Panc1 (cell line): ENCODE measurements around the gene NSMF. TPM values are rescaled to one million over a fixed set of nuclear protein-coding genes. Genes with fewer than 3 reads are reported as not detected.

ENCODE experiments used
- ATAC-seq: fragments of 200-7000 bp; cut with Tn5 transposase; 2 replicates; pipeline ENCODE4 v1.9.1; 2020; ENCODE audit warnings: mild to moderate bottlenecking, moderate library complexity
- BruUV-seq: library from RNA; stranded (reverse); fragments of 400-500 nt; replicated peaks from 2 replicates; lab custom pipeline; 2021; lab: Mats Ljungman, UMichigan
- CTCF ChIA-PET: fragments of 300-600 bp; sonication (Branson Sonifier 250); formaldehyde crosslinking; loops from one replicate; lab custom pipeline; 2022; ENCODE audit warnings: antibody characterized with exemption; lab: Charles Lee
- POLR2A ChIA-PET: fragments of 300-600 bp; sonication (Branson Sonifier 250); formaldehyde crosslinking; loops from one replicate; lab custom pipeline; 2022; ENCODE audit warnings: antibody characterized with exemption; lab: Charles Lee
- DNase-seq: peaks from one replicate; pipeline ENCODE4 v3.0.0-alpha.2; 2010; ENCODE audit warnings: low read depth, low spot score
- H3K27ac ChIP-seq: 2 replicates; pipeline ENCODE4 v1.5.1; 2011; ENCODE audit warnings: mild to moderate bottlenecking, low read length, inconsistent platforms
- H3K27me3 ChIP-seq: fragments of 200-500 bp; sonication (Bioruptor generic); 2 replicates; pipeline ENCODE4 v1.6.0; 2014; ENCODE audit warnings: low read length, inconsistent platforms; ENCODE audit not compliant: control insufficient read depth, insufficient read depth
- H3K36me3 ChIP-seq: fragments of 200-500 bp; sonication (Bioruptor generic); 2 replicates; pipeline ENCODE4 v1.5.1; 2014; ENCODE audit warnings: inconsistent platforms, mild to moderate bottlenecking, low read length, moderate library complexity; ENCODE audit not compliant: control insufficient read depth, insufficient read depth
- H3K4me1 ChIP-seq: 2 replicates; pipeline ENCODE4 v1.5.1; 2011; ENCODE audit warnings: inconsistent platforms, mild to moderate bottlenecking, low read length, moderate library complexity; ENCODE audit not compliant: control insufficient read depth, insufficient read depth
- H3K4me3 ChIP-seq, 2 experiments: 2 replicates each; pipeline ENCODE4 v1.5.1; 2011 to 2012; ENCODE audit warnings: low read depth in 2 of 2, low read length in 2 of 2, mild to moderate bottlenecking in 2 of 2, inconsistent platforms in 1 of 2, moderate library complexity in 1 of 2
- H3K9me3 ChIP-seq: fragments of 200-500 bp; sonication (Bioruptor generic); 2 replicates; pipeline ENCODE4 v1.5.1; 2014; ENCODE audit warnings: low read depth, mild to moderate bottlenecking, inconsistent platforms, low read length, moderate library complexity; ENCODE audit not compliant: control insufficient read depth, insufficient read depth
- POLR2AphosphoS5 ChIP-seq: IDR thresholded peaks from 2 replicates; pipeline ENCODE4 v1.6.1; 2012; ENCODE audit warnings: mild to moderate bottlenecking, low read depth, low read length, moderate library complexity
- SIN3A ChIP-seq: IDR thresholded peaks from 2 replicates; pipeline ENCODE4 v1.6.1; 2012; ENCODE audit warnings: low read depth, mild to moderate bottlenecking, low read length, moderate library complexity, borderline replicate concordance; ENCODE audit not compliant: insufficient read depth
- TCF7L2 ChIP-seq: IDR thresholded peaks from 2 replicates; pipeline ENCODE4 v1.6.1; 2011; ENCODE audit warnings: mild to moderate bottlenecking, low read depth, low read length, inconsistent platforms
- in situ Hi-C: cut with HindIII; loops from 2 replicates; pipeline ENCODE4 v1.10.0; 2016; ENCODE audit warnings: low sequenced_read_pairs, low pct_unique_long_range_greater_than_20kb
- intact Hi-C: fragments of 100-400 bp; cut with micrococcal nuclease; formaldehyde crosslinking; loops from one replicate; pipeline ENCODE4 v1.10.0; 2022; ENCODE audit not compliant: unreplicated experiment
- total RNA-seq: library from RNA; stranded (reverse); gene quantifications from one replicate; pipeline ENCODE4 v1.2.1, GENCODE V29; 2021; ENCODE audit not compliant: unreplicated experiment
- TF ChIP-seq, protein P1 (sequence below), 2 experiments: IDR thresholded peaks; 2 replicates each; pipeline ENCODE4 v1.6.1; 2011 to 2012; ENCODE audit warnings: low read depth in 2 of 2, control low read depth in 1 of 2, low read length in 1 of 2, mild to moderate bottlenecking in 1 of 2, moderate library complexity in 1 of 2; ENCODE audit not compliant: insufficient read depth in 1 of 2
- TF ChIP-seq, protein P2 (sequence below): fragments of 450-650 bp; IDR thresholded peaks from 2 replicates; pipeline ENCODE4 v1.5.1; 2017; ENCODE audit warnings: mild to moderate bottlenecking

Gene NSMF
- total RNA-seq, 1 experiment from 2014 or later, result 40.0 TPM

DNA sequence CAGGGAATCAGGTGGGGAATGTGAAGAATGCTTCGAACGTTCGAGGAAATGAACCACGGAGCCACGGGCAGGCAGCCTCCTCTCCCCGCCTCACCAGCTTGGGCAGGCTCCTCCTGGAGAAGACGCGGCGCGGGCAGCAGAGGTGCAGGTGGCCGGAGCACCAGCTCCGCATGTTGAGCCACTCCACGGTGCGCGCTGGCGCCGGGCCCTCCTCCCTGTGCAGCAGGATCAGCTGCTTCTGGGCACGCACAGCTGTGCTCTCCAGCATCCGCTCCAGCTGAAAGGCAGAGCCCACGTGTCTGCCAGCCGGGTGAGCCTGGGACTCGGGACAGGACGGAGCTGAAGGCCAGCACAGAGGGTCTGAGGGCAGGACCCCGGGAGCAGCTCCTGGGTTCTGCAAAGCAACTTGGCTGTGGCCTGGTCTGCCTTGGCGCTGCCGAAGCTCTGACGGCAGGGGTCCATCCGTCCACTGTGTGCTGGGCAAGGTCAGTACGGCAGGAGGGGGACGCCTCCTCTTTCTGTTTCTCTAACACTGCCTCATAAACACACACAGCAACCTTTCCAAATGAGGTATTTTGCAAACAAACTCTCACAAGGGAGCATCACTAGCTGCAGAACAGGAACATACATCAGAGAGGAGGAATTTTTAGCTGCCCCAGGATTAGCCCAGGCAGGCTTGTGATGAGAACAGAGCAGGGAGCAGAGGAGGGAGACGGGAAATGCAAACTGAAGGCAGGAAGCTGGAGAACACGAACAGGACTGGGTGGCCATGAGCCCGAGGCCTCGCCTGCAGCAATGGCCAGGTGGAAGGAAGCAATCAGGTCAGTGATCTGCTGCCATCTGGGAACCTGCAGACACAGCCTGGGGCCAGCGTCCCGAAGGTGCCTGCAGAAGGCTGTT lies 20.1 kb upstream of the NSMF start:
- ChIA-PET CTCF (no interaction called here), POLR2A (no interaction called here)
- Histone ChIP-seq H3K9me3 (no peaks in the 10 kb centered on the region), H3K27me3 (no peaks in the 10 kb centered on the region), H3K4me3 (no peak overlapping the region), H3K36me3 (no peaks in the 10 kb centered on the region), H3K27ac (no peak overlapping the region), H3K4me1 (peaks cover 11% of the 10 kb centered on the region; the same call in 1 of the 2 replicates)
- TF ChIP-seq TCF7L2 (no peak), SIN3A (no peak)
- in situ Hi-C loops (no loop called here), intact Hi-C loops (no loop called here)
- DNase-seq (no peak), ATAC-seq (0 out of 2 replicates have a peak, but pooled peaks have one; percentile 22)
- no TSS peak for BruUV-seq

DNA sequence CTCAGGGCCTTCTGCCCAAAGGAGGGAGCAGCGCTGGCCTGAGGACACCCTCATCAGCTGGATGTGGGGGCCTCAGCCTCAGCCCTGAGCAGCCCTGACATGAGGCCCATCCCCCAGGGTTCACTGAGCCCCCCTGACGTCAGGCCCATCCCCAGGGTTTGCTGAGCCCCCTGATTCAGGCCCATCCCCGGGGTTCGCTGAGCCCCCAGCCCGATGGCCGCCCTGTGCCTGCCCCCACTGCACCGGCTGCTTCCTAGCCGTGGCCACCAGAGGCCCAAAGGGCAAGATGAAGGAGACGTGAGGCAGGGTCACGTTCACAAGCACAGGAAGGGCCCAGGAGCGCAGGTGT lies 19.5 kb upstream of the NSMF start:
- ChIA-PET CTCF (no interaction called here), POLR2A (no interaction called here)
- no TSS peak for BruUV-seq
- Histone ChIP-seq H3K27ac (no peak overlapping the region), H3K36me3 (no peaks in the 10 kb centered on the region), H3K4me3 (no peak overlapping the region), H3K4me1 (peaks cover 11% of the 10 kb centered on the region; the same call in 1 of the 2 replicates), H3K9me3 (no peaks in the 10 kb centered on the region), H3K27me3 (no peaks in the 10 kb centered on the region)
- no peak for TF ChIP-seq POLR2AphosphoS5
- TF ChIP-seq, protein P1, sequence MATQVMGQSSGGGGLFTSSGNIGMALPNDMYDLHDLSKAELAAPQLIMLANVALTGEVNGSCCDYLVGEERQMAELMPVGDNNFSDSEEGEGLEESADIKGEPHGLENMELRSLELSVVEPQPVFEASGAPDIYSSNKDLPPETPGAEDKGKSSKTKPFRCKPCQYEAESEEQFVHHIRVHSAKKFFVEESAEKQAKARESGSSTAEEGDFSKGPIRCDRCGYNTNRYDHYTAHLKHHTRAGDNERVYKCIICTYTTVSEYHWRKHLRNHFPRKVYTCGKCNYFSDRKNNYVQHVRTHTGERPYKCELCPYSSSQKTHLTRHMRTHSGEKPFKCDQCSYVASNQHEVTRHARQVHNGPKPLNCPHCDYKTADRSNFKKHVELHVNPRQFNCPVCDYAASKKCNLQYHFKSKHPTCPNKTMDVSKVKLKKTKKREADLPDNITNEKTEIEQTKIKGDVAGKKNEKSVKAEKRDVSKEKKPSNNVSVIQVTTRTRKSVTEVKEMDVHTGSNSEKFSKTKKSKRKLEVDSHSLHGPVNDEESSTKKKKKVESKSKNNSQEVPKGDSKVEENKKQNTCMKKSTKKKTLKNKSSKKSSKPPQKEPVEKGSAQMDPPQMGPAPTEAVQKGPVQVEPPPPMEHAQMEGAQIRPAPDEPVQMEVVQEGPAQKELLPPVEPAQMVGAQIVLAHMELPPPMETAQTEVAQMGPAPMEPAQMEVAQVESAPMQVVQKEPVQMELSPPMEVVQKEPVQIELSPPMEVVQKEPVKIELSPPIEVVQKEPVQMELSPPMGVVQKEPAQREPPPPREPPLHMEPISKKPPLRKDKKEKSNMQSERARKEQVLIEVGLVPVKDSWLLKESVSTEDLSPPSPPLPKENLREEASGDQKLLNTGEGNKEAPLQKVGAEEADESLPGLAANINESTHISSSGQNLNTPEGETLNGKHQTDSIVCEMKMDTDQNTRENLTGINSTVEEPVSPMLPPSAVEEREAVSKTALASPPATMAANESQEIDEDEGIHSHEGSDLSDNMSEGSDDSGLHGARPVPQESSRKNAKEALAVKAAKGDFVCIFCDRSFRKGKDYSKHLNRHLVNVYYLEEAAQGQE (IDR thresholded peaks at IDR 0.05; ENCODE audit: insufficient read depth in 1 of 2, low read depth in 2 of 2, low read length in 1 of 2), result no peak
- TF ChIP-seq, protein P2, sequence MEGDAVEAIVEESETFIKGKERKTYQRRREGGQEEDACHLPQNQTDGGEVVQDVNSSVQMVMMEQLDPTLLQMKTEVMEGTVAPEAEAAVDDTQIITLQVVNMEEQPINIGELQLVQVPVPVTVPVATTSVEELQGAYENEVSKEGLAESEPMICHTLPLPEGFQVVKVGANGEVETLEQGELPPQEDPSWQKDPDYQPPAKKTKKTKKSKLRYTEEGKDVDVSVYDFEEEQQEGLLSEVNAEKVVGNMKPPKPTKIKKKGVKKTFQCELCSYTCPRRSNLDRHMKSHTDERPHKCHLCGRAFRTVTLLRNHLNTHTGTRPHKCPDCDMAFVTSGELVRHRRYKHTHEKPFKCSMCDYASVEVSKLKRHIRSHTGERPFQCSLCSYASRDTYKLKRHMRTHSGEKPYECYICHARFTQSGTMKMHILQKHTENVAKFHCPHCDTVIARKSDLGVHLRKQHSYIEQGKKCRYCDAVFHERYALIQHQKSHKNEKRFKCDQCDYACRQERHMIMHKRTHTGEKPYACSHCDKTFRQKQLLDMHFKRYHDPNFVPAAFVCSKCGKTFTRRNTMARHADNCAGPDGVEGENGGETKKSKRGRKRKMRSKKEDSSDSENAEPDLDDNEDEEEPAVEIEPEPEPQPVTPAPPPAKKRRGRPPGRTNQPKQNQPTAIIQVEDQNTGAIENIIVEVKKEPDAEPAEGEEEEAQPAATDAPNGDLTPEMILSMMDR, result no peak
- TF ChIP-seq SIN3A, result no peak
- no peak for TF ChIP-seq TCF7L2
- DNase-seq (no peak), ATAC-seq (no peak)
- intact Hi-C loops (no loop called here), in situ Hi-C loops (no loop called here)
